Measurements from ENCODE around the gene ZDBF2.

ZDBF2 gene

GRCh38 chr2:206305523-206306245 lies 31.2 kb downstream of the ZDBF2 start:
- H3K4me3 ChIP-seq (ENCODE audit: low read length): no peak overlapping the region
- peaks cover 68% of the 10 kb centered on the region for H3K36me3 ChIP-seq (ENCODE audit: insufficient read depth, low read length)
- H3K4me1 ChIP-seq (ENCODE audit: insufficient read depth, low read length): no peaks in the 10 kb centered on the region
- no peaks in the 10 kb centered on the region for H3K27me3 ChIP-seq (ENCODE audit: insufficient read depth, low read length)
- no peak overlapping the region for H2AFZ ChIP-seq (ENCODE audit: low read depth, low read length)
- peaks cover 6% of the 10 kb centered on the region for H3K9me3 ChIP-seq (ENCODE audit: low read length)

- H3K4me3 ChIP-seq (ENCODE audit: low read length): no peak overlapping the region
- no peaks in the 10 kb centered on the region for H3K4me1 ChIP-seq (ENCODE audit: insufficient read depth, low read length)
- H3K36me3 ChIP-seq (ENCODE audit: insufficient read depth, low read length): peaks cover 52% of the 10 kb centered on the region
- no peaks in the 10 kb centered on the region for H3K27me3 ChIP-seq (ENCODE audit: insufficient read depth, low read length)
- H3K9me3 ChIP-seq (ENCODE audit: low read length): peaks cover 3% of the 10 kb centered on the region
- H2AFZ ChIP-seq (ENCODE audit: low read depth, low read length): no peak overlapping the region
Observed at GRCh38 chr2:206311026-206311425, 36.6 kb downstream of the ZDBF2 start.

GRCh38 chr2:206316141-206316540 lies 41.7 kb downstream of the ZDBF2 start:
- H3K4me1 ChIP-seq (ENCODE audit: insufficient read depth, low read length): no peaks in the 10 kb centered on the region

GRCh38 chr2:206323033-206323432 lies 48.6 kb downstream of the ZDBF2 start:
- Histone ChIP-seq H2AFZ (ENCODE audit: low read depth, low read length) (no peak overlapping the region), H3K36me3 (ENCODE audit: insufficient read depth, low read length) (no peaks in the 10 kb centered on the region), H3K27me3 (ENCODE audit: insufficient read depth, low read length) (no peaks in the 10 kb centered on the region), H3K9me3 (ENCODE audit: low read length) (peaks cover 6% of the 10 kb centered on the region), H3K4me1 (ENCODE audit: insufficient read depth, low read length) (no peaks in the 10 kb centered on the region), H3K4me3 (ENCODE audit: low read length) (no peak overlapping the region)

More at GRCh38 chr2:206316141-206316540, 41.7 kb downstream of the ZDBF2 start:
- no peak overlapping the region for H3K4me3 ChIP-seq (ENCODE audit: low read length)
- H3K9me3 ChIP-seq (ENCODE audit: low read length): peaks cover 8% of the 10 kb centered on the region
- peaks cover 7% of the 10 kb centered on the region for H3K36me3 ChIP-seq (ENCODE audit: insufficient read depth, low read length)
- H3K27me3 ChIP-seq (ENCODE audit: insufficient read depth, low read length): no peaks in the 10 kb centered on the region
- no peak overlapping the region for H2AFZ ChIP-seq (ENCODE audit: low read depth, low read length)

DNA sequence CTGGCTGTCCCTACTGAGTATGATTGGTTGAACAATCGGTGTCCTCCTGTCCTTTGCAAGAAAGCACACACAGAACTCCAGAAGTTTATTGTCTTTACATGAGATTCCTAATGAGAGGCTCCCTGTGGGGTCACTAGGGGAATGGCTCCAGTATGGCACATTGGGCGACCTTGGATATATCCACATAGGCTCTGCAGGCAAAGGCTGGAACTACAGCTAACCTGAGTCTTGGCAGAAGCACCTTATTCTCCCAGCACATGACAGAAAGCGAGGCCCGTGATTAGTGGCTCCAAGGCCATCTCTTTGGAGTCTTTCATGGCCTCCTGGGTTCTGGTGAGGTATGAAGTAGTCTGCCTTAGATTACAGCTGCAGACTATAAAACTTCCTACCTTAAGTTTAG lies 49.0 kb downstream of the ZDBF2 start:
- H3K4me1 ChIP-seq (ENCODE audit: insufficient read depth, low read length): peaks cover 1% of the 10 kb centered on the region
- no peaks in the 10 kb centered on the region for H3K36me3 ChIP-seq (ENCODE audit: insufficient read depth, low read length)
- peaks cover 4% of the 10 kb centered on the region for H3K9me3 ChIP-seq (ENCODE audit: low read length)
- H3K27me3 ChIP-seq (ENCODE audit: insufficient read depth, low read length): no peaks in the 10 kb centered on the region
- no peak overlapping the region for H2AFZ ChIP-seq (ENCODE audit: low read depth, low read length)
- no peak overlapping the region for H3K4me3 ChIP-seq (ENCODE audit: low read length)

GRCh38 chr2:206324869-206325268 lies 50.4 kb downstream of the ZDBF2 start:
- Histone ChIP-seq H3K4me1 (ENCODE audit: insufficient read depth, low read length) (peaks cover 10% of the 10 kb centered on the region), H3K36me3 (ENCODE audit: insufficient read depth, low read length) (no peaks in the 10 kb centered on the region), H3K4me3 (ENCODE audit: low read length) (no peak overlapping the region), H3K9me3 (ENCODE audit: low read length) (no peaks in the 10 kb centered on the region), H2AFZ (ENCODE audit: low read depth, low read length) (no peak overlapping the region), H3K27me3 (ENCODE audit: insufficient read depth, low read length) (no peaks in the 10 kb centered on the region)

DNA sequence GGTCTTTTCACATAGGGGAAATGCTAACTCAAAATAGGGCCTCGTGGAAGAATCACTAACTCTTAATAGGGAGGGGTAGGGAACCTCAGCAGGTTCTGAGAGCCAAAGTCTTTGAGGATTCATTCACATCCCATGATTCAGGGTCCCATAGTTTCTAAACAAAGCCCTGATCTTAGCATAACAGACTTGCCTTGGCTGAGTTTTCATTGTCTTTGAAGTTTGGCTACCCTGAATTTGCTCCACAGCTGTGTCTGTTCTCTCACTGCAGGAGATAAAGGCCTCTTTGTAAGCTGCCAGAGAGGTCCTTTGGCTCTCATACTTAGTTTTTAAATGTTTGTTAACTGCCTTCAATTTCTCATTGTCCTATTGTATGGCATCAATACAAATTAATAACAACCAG lies 54.5 kb downstream of the ZDBF2 start:
- Histone ChIP-seq H3K4me1 (ENCODE audit: insufficient read depth, low read length) (peaks cover 10% of the 10 kb centered on the region), H3K9me3 (ENCODE audit: low read length) (no peaks in the 10 kb centered on the region), H3K27me3 (ENCODE audit: insufficient read depth, low read length) (no peaks in the 10 kb centered on the region), H3K4me3 (ENCODE audit: low read length) (no peak overlapping the region), H2AFZ (ENCODE audit: low read depth, low read length) (no peak overlapping the region), H3K36me3 (ENCODE audit: insufficient read depth, low read length) (no peaks in the 10 kb centered on the region)

DNA sequence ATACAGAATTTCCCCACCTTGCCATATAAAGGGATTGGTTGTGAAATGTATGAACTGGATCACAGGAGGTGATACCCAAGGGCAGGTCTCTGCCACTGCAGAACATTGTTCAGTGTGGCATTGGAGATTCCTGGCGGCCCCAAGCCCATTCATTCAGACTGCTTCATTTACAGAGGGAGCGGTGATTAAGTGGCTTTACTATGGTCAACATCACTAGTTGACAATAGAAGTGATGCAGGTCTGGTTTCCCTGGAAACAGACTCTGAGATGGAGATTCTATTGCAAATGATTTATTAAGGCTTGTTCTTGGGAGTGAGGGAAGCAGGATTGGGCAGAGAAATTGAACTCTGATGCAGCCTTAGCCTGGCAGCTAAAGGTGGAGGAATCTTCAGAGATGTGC lies 62.4 kb downstream of the ZDBF2 start:
- no peak overlapping the region for H3K4me3 ChIP-seq (ENCODE audit: low read length)
- no peaks in the 10 kb centered on the region for H3K9me3 ChIP-seq (ENCODE audit: low read length)
- peaks cover 7% of the 10 kb centered on the region for H3K4me1 ChIP-seq (ENCODE audit: insufficient read depth, low read length)
- H3K27me3 ChIP-seq (ENCODE audit: insufficient read depth, low read length): no peaks in the 10 kb centered on the region
- H2AFZ ChIP-seq (ENCODE audit: low read depth, low read length): no peak overlapping the region
- H3K36me3 ChIP-seq (ENCODE audit: insufficient read depth, low read length): no peaks in the 10 kb centered on the region

- Histone ChIP-seq H3K4me1 (ENCODE audit: insufficient read depth, low read length) (peaks cover 7% of the 10 kb centered on the region), H3K36me3 (ENCODE audit: insufficient read depth, low read length) (no peaks in the 10 kb centered on the region), H3K4me3 (ENCODE audit: low read length) (no peak overlapping the region), H3K9me3 (ENCODE audit: low read length) (no peaks in the 10 kb centered on the region), H2AFZ (ENCODE audit: low read depth, low read length) (no peak overlapping the region), H3K27me3 (ENCODE audit: insufficient read depth, low read length) (no peaks in the 10 kb centered on the region)
Observed at GRCh38 chr2:206337956-206338355, 63.5 kb downstream of the ZDBF2 start.

DNA sequence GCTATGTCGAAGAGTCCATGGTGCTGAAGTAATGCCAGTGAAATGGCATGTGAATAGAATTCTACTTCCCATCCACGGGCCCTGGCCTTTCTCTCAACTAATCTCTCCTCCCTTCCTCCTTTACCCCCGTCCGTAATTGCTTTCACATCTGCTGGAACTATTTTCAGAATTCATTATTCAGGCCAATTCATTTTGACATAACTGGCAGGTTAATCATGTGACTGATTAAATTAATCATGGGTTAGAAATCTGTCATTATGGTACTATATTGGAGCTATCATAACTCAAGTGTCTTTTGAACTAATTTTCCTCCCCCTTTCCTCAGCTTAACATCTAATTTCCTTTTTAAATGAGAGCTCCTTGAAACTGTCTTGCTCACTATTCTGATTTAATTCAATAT lies 66.9 kb downstream of the ZDBF2 start:
- Histone ChIP-seq H3K4me1 (ENCODE audit: insufficient read depth, low read length) (peaks cover 7% of the 10 kb centered on the region), H3K4me3 (ENCODE audit: low read length) (no peak overlapping the region), H3K36me3 (ENCODE audit: insufficient read depth, low read length) (no peaks in the 10 kb centered on the region), H2AFZ (ENCODE audit: low read depth, low read length) (no peak overlapping the region), H3K27me3 (ENCODE audit: insufficient read depth, low read length) (no peaks in the 10 kb centered on the region), H3K9me3 (ENCODE audit: low read length) (no peaks in the 10 kb centered on the region)

DNA sequence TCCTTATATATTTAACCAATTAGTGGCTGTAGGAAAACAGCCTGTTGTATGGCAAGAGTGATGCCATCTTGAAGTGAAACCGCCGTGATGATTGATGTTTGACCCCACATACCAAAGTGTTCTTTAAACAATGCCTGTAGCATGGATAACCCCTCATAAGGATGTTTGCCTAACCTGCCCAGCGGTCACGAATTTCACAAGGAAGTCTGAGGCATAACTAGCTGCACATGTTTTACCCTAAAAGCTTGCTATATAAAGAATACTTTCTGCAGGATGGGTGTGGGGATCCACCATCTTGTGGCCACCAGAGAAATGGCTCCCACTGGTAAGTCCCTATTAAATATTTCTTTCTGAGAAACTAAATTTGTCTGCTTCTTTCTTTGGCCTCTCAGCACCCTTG lies 68.7 kb downstream of the ZDBF2 start:
- no peaks in the 10 kb centered on the region for H3K9me3 ChIP-seq (ENCODE audit: low read length)
- H3K4me1 ChIP-seq (ENCODE audit: insufficient read depth, low read length): no peaks in the 10 kb centered on the region
- no peak overlapping the region for H3K4me3 ChIP-seq (ENCODE audit: low read length)
- H3K27me3 ChIP-seq (ENCODE audit: insufficient read depth, low read length): no peaks in the 10 kb centered on the region
- H2AFZ ChIP-seq (ENCODE audit: low read depth, low read length): no peak overlapping the region
- no peaks in the 10 kb centered on the region for H3K36me3 ChIP-seq (ENCODE audit: insufficient read depth, low read length)

GRCh38 chr2:206343816-206344215 lies 69.4 kb downstream of the ZDBF2 start:
- Histone ChIP-seq H3K36me3 (ENCODE audit: insufficient read depth, low read length) (no peaks in the 10 kb centered on the region), H2AFZ (ENCODE audit: low read depth, low read length) (no peak overlapping the region), H3K4me1 (ENCODE audit: insufficient read depth, low read length) (no peaks in the 10 kb centered on the region), H3K9me3 (ENCODE audit: low read length) (no peaks in the 10 kb centered on the region), H3K4me3 (ENCODE audit: low read length) (no peak overlapping the region), H3K27me3 (ENCODE audit: insufficient read depth, low read length) (no peaks in the 10 kb centered on the region)

GRCh38 chr2:206345606-206346005 lies 71.1 kb downstream of the ZDBF2 start:
- Histone ChIP-seq H3K9me3 (ENCODE audit: low read length) (peaks cover 9% of the 10 kb centered on the region), H2AFZ (ENCODE audit: low read depth, low read length) (no peak overlapping the region), H3K36me3 (ENCODE audit: insufficient read depth, low read length) (no peaks in the 10 kb centered on the region), H3K27me3 (ENCODE audit: insufficient read depth, low read length) (no peaks in the 10 kb centered on the region), H3K4me3 (ENCODE audit: low read length) (no peak overlapping the region), H3K4me1 (ENCODE audit: insufficient read depth, low read length) (no peaks in the 10 kb centered on the region)

DNA sequence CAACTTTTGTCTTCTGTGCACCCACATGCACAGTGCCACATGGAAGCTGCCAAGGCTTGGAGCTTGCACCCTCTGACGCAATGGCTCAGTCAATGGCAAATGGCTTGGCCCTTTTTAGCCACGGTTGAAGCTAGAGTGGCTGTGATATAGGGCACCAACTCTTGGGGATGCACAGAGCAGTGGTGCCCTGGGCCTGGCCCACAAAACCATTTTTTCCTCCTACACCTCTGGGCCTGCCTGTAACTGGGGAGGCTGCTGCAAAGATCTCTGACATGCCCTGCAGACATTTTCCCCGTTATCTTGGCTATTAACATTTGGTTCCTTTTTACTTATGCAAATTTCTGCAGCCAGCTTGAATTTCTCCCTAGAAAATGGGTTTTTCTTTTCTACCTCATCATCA lies 74.9 kb downstream of the ZDBF2 start:
- H3K4me1 ChIP-seq (ENCODE audit: insufficient read depth, low read length): no peaks in the 10 kb centered on the region
- H2AFZ ChIP-seq (ENCODE audit: low read depth, low read length): no peak overlapping the region
- no peaks in the 10 kb centered on the region for H3K36me3 ChIP-seq (ENCODE audit: insufficient read depth, low read length)
- no peaks in the 10 kb centered on the region for H3K27me3 ChIP-seq (ENCODE audit: insufficient read depth, low read length)
- peaks cover 9% of the 10 kb centered on the region for H3K9me3 ChIP-seq (ENCODE audit: low read length)
- H3K4me3 ChIP-seq (ENCODE audit: low read length): no peak overlapping the region

All from neuron (in vitro differentiated cells).